GM21526 (cell line): Measurements from ENCODE around the gene NT5DC3.
"Not testable (repeated sequence)": the region's sequence is repeated elsewhere in the genome, so short reads cannot be mapped to it uniquely, and the experiment has no call there.

Experiments used
- ATAC-seq: cut with Tn5 transposase; IDR thresholded peaks from one replicate; pipeline ENCODE4 v1.9.1; 2021; ENCODE audit warnings: moderate library complexity; ENCODE audit not compliant: unreplicated experiment, low FRiP score

The NT5DC3 gene

DNA sequence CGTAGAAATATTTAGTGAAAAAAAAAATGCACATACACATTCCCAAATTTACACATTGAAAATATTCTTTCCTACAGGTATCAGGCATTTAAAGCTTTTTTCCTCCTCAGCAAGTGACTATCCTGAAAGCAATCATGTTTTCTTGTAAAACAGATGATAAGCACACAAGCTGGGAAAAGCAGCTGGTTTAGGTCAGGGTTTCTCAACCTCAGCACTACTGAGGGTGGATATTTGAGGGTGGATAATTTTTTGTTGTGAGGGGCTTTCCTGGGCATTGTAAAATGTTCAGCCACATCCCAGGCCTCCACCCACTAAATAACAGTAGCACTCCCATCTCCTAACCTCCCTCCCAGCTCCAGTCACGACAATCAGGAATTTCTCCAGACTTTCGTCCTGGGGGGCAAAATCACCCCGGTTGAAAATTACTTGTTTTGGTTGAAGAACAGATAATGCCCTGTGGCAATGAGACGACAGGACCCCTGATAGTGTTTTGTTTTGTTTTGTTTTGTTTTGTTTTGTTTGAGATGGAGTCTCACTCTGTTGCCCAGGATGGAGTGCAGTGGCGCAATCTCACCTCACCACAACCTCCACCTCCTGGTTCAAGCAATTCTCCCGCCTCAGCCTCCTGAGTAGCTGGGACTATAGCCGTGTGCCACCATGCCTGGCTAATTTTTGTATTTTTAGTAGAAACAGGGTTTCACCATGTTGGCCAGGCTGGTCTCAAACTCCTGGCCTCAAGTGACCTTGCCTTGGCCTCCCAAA is 15.0 kb upstream of the NT5DC3 start:
- ATAC-seq = no peak

DNA sequence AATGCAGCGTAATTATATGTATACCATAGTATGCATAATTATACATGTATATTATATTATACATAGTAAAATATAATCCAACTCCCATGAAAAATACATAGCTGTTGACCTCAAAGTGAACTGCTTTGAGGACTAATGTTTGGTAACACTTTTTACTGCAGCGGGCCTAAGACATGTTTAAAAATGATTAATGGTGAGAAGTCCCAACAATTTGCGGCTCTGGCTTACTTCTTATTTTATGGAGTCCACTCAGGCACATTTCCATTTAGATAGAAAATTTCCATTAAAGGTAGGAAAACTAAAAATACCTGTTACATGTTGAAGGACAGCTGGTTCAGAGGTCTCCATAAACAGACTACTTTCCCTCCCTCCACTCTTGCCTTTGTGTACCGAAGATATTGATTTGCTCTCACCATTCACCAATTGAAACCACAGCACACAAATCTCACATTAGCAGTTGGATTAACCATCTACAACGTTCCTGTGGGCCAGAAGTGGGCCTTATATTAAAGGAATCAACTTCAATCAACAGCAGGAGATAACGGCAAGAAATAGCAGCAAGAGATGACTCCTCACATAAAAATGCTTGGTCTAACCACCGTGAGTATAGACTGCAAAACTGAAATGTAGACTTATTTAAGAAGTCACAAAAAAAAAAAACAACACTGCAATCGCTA is 14.1 kb upstream of the NT5DC3 start:
- no peak for ATAC-seq

DNA sequence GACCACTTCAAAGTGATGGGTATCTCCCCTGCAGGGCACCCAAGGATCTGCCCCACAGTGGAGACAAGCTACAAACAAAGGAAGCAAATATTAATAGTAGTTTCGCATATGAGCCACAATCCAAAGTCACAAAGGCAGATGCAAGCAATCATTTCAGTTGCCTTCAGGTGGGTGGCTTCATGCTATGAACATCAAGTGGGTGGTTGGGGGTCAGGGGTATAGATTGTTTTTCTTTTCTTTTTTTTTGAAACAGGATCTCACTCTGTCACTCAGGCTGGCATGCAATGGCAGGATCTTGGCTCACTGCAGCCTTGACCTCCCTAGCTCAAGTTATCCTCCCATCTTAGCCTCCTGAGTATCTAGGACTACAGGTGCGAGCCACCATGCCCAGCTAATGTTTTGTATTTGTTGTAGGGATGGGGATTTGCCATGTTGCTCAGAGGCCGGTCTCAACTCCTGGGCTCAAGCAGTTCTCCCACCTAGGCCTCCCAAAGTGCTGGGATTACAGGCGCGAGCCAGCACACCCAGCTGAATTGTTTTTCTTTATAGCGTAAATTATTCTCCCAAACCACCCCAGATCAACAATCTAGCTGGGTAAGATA is 13.4 kb upstream of the NT5DC3 start:
- ATAC-seq = no peak

DNA sequence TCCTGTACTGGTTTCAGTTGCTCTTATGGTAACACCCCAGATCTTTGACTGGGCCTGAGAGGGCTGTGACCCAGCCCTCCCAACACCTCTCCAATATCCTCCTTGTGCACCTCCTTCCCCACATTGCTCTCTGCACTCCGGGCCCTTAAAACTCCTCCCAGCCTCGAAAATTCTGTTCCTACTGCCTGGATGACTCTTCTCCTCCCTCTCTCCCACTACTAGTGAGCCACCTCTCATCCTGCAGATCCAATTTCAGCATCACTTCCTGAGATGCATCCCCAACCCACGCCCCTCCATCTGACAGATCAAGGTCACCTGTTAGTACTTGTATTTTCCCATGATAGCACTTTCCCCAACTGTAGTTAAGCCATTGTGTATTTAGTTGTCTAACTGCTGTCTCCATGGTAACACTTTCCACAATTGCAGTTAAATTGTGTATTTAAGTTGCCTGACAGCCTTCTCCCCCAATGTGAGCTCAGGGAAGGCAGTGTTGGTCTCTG is 11.5 kb upstream of the NT5DC3 start:
- ATAC-seq = no peak

DNA sequence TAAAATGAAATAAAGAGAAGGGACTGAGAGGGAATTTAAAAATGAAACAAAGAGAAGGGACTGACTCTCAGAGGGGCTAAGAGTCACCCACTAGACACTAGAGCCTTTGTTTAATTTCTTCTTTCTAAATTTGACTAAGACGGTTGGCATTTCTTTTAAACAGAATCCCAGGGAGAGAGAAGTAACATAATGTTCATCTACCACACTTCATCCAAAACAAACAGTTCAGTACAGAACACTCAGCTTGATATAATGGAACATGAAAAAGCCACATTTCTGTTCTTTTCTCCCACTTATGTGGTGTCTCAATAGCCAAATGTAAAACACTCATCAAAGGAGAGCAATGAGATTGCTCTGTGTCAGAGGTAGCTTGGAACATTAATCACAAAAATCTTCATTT is 10.1 kb upstream of the NT5DC3 start:
- no peak for ATAC-seq

DNA sequence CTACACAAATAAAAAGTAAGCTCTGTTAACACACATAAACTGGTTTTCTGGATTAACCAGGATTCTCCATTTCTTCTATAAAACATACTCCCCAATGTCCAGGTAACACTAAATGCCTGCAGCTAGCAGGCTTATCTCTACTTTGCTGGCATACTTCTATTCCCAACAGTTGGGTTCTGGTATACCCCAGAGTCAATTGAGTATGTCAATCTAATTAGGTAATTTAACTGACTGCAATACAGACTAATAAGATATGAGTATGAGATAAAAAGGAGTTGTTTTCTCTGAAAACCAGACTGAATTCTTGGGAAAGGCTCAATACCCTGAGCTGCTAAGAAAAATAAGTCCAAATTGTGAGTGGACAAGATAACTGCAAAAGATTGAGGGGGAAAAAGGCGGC is 9.4 kb upstream of the NT5DC3 start:
- ATAC-seq = no peak

DNA sequence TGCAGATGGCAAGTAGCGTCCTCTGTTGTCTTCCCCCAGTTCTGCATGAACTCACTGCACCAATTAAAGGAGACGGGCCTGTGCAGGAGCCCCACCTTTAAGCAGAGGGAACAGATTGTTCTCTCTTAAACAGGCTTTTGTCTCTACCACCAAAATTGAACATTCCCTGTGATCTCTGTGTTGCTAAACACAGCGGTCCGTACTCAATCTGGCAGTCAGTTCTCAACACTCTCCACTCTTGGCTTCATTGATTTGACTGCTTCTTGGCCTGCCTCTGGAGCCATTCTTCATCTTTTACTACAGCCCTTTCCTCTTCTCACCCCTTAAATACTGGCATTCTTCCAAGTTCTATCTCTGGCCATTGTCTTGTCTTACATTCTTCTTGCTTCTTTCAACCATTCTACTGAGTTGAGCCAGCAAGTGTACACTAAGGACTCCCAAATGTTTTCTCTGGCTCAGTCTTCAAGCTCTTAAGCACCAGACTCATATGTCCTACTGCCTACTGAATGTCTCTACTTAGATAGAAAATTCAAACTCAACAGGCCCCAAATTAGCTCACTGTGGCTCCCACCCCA is 8.0 kb upstream of the NT5DC3 start:
- no peak for ATAC-seq

DNA sequence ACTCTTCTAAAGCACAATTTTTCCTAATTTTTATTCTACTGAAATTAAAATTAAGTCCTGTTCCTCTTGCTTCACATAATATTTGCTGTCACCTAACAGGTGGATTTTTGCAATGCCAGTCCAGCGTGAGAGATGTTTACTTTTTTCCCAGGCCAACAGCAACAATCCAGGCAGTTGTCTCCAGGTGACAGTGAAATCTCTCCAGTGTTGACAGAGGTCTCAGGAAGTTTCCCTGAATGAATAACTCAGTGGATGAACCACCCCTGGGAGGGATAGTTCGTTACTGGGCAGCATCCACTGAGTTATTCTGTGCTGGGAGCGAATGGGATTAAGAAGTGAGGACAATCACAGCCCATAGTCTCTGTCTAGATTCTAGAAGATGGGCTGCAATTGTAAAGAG is 7.1 kb upstream of the NT5DC3 start:
- ATAC-seq = no peak

DNA sequence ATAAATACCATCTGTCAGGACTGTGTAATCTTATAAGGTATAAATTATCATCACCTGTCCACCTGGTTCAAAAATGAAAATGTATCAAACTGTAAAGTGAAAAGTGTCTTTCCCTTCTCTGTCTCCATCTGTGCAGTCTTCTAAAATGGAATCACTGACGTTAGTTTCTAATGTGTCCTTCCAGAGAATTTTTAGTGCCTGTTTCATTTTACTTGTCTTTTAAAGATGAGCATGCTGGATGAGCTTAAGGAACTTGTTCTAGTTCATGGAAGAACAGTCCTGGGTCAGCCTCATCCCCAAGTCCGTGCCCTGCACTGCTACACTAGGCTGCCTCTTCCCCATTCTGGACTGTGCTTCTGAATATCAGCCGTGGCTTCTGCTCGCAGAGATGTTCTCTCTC is 5.4 kb upstream of the NT5DC3 start:
- ATAC-seq = no peak

DNA sequence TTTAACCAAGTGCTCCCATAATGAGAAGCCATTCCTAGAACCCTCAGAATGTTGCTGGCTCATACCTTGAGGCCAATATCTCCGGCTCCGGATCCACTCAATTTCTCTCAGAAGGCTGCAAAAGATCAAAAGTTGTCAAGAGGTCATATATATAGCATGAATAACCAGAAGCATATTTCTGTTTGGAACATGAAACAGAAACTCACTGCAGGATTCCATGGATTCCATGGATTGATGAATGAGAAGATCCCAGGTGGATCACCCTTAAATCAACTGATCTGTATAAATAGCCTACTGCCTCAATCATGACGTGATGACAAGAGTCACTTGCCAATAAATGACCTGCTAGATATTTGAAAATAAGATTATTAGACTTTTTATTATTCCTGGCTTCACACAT is 3.3 kb upstream of the NT5DC3 start:
- no peak for ATAC-seq

DNA sequence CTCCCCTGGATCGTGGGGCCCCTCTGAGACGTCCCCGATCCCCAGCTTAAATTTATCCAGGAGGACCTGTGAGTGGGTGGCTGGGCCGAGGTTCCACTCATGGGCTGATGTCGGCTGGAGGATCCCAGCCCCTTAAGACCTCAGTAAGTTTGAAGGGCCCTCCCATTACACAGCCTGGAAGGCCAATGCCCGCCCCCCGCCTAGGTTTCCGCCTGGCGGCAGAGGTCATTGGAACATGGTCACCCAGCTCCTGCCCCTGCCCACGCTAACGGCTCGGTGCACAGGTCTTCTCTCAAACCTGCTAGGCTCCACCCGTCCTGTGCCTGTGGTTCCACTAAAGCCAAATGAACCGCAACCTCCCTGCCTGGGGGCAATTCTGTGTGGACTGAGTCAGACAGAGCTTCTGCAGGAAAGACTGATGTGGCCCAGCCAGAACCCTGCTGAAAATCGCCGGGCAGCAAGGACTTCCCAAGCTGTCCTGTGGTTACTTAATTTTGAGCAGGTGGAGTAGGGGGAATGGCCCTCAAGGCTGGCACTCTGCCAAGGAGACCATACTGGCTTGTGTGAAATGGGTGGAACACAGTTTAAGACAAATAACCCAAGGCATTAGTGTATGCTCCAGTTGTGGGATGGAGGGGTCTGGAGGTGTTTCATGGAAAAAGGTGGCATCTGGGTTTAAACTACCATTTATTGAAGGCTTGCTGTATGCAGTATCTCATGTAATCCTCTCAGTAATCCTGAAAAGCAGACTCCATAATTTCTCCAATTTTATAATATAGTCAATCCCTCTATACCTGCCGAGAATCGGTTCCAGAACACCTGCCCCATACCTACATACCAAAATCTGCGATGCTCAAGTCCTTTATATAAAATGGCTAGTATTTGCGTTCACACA is 903 bp upstream of the NT5DC3 start:
- ATAC-seq = no peak

DNA sequence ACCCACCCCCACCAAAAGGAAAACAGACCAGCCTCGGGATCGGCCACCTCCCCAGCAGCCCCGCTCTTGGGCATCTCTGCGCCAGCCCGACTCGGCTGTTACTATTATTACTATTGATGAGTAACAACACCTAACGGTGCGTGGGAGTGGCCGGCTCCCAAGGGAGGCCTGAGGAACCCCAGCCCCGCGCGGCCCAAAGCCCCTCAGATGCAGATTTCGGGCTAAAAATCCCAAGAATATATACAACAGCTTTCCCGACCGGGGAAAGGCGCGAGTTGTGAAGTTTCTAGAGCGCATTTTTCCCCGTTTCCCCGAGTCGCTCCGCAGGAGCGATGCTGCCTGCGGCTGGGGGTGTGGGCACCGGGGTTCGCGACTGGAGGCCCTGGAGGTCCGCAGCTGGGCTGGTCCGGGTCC is 565 bp downstream of the NT5DC3 start:
- peak; percentile 44 for ATAC-seq

DNA sequence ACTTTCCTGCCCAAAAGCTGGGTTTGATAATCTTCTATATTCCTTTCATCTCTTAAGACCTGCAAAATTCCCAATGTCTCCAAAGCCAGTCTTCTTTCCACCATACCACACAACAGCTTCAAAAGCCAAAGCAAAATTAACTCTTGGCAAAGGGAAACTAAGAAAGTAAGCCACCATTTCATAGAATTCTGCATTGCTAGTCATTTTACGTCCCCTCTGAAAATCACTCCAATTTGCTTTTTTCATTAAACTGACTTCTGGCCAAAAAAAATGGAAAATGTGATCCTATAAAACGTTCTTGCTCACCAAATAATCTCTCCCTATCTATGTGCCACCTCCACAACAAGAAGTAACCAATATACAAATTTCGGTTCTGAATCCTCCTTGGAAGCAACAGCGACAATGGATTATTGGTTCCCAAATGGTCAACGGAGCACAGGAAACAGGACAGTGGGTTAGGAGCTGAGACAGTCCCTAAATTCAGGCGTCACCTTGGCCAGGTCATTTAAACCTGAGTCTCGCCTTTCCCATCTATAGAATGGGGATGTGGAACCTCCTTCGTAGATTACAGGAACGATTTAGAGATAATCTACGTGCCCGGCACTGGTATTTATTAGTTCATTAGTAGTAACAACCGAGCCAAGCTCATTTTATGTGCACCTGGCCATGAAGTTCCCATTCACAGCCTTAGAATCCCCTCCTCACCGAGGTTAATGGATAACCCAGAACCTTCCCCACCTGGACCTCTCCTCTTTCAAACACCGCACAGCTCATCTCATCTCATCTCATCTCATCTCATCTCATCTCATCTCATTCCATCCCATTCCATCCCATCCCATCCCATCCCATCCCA is 1.2 kb downstream of the NT5DC3 start:
- ATAC-seq = no peak

DNA sequence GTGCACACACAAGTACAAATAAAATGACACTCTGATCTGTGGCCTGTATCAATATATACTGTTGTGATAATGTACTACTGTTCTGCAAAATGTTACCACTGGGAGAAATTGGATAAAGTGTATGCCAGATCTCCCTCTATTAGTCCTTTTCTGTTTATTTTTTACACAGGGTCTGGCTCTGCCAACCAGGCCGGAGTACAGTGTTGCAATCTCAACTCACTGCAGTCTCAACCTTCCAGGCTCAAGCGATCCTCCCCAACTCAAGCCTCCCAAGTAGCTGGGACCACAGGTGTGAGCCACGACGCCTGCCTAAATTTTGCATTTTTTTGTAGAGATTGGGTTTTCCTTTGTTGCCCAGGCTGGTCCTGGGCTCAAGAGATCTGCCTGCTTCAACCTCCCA is 1.9 kb downstream of the NT5DC3 start:
- no peak for ATAC-seq

DNA sequence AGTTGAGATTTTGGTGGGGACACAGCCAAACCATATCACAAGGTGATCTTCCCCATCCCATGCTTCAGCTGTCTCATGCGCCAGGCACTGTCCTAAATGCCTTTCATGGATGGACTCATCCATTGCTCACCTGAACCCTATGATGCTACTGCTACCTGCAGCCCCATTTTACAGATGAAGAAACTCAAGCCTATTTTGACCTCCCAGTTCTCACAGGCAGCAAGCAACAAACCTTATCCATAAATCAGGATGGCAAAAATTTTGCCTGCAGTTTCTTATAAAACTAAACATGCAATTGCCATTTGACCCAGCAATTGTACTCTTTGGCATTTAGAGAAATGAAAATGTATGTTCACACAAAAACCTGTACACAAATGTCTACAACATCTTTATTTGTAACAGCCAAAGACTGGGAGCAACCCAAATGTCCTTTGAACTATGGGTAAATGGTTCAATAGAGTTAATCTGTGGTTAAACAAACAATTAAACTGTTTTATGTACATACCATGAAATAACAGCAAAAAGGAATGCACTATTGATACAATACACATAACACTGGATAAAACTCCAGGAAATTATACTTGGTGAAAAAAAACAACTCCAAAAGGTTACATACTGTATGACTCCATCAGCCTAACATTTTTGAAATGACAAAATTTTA is 2.6 kb downstream of the NT5DC3 start:
- ATAC-seq = no peak

DNA sequence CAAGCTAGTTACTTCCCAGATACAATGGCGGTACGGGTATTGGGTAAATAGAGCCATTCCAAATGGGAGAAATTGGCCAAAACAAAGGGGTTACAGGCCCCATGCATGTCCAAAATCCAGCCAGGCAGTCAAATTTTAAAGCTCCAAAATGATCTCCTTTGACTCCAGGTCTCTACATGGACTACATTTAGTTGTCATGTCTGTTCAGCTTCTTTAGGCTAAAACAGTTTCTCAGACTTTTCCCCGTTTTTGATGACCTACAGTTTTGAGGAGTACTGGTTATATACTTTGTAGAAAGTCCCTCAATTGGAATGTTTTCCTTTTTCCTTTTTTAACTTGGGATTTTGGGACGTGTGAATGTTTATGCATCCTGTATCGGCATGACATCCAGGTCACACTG is 4.7 kb downstream of the NT5DC3 start:
- ATAC-seq = no peak

DNA sequence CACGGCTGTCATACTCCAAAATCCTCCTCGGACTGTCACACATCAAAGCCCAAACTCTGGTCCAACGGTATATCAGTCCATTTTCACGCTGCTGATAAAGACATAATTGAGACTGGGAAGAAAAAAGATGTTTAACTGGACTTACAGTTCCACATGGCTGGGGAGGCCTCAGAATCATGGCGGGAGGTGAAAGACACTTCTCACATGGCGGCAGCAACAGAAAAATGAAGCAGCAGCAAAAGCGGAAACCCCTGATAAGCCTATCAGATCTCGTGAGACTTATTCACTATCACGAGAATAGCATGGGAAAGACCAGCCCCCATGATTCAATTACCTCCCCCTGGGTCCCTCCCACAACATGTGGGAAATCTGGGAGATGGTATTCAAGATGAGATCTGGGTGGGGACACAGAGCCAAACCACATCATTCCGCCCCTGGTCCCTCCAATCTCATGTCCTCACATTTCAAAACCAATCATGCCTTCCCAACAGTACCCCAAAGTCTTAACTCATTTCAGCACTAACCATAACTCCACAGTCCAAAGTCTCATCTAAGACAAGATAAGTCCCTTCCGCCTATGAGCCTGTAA is 5.2 kb downstream of the NT5DC3 start:
- not testable (repeated sequence) for ATAC-seq

DNA sequence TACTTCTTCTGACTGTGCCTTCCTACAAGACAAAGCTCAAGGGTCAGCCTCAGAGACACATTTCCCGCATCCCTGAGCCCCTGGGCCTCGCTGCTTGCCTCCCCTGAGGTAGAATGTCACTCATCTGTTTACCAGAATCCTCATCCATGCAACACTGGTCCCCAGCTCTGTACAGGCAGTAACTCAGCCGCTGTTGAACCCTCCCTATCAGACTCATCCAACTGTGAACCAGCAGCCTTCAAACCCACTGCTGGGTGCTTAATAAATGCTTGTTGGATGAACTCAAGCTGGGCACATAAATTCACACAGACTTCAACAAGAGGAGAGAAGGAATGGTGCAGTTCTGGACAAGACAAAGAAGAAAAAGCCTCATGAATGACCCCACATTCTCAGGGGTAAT is 6.1 kb downstream of the NT5DC3 start:
- no peak for ATAC-seq

DNA sequence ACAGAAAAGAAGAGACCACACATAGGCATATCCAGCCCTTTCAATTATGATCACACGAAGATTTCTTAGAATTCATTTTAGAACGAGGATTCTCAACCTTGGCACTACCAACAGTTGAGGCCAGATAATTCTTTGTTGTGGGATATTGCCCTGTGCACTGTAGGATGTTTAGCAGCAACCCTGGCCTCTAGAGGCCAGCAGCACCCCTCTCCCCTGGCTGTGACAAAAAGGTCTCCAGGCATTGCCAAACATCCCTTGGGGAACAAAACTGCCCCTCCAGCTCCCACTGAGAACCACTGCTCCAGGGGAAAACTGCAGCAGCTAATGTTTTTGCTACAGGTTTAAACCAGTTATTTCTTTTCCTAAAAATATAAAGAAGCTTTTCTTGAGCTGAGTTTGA is 7.1 kb downstream of the NT5DC3 start:
- ATAC-seq = no peak
